GM04503 (cell line): ENCODE results near the gene RALGAPA1.
A peak's percentile ranks its signal among the peaks of the same experiment; 100 is the strongest.
"Not testable (repeated sequence)": the region's sequence is repeated elsewhere in the genome, so short reads cannot be mapped to it uniquely, and the experiment has no call there.

Experiments used
- DNase-seq: peaks from one replicate; pipeline ENCODE4 v3.0.0-alpha.2; 2012; ENCODE audit warnings: low read depth

RALGAPA1 gene

GRCh38 chr14:35761922-35762321 lies 47.2 kb downstream of the RALGAPA1 start:
- DNase-seq: no peak

GRCh38 chr14:35760143-35760542 lies 49.0 kb downstream of the RALGAPA1 start:
- DNase-seq: no peak

GRCh38 chr14:35758523-35759129 lies 50.5 kb downstream of the RALGAPA1 start:
- DNase-seq: no peak

GRCh38 chr14:35754671-35755070 lies 54.4 kb downstream of the RALGAPA1 start:
- no peak for DNase-seq

- DNase-seq: no peak
Observed at GRCh38 chr14:35752380-35752779, 56.7 kb downstream of the RALGAPA1 start.

- DNase-seq: no peak
Observed at GRCh38 chr14:35750202-35750904, 58.7 kb downstream of the RALGAPA1 start.

GRCh38 chr14:35747379-35747778 lies 61.7 kb downstream of the RALGAPA1 start:
- DNase-seq: no peak

- DNase-seq: no peak
Observed at GRCh38 chr14:35742442-35742841, 66.7 kb downstream of the RALGAPA1 start.

GRCh38 chr14:35742032-35742371 lies 67.1 kb downstream of the RALGAPA1 start:
- DNase-seq: no peak

GRCh38 chr14:35741345-35742031 lies 67.6 kb downstream of the RALGAPA1 start:
- DNase-seq: no peak

- DNase-seq: no peak
Observed at GRCh38 chr14:35740215-35740614, 68.9 kb downstream of the RALGAPA1 start.

- DNase-seq: not testable (repeated sequence)
Observed at GRCh38 chr14:35735163-35735562, 73.9 kb downstream of the RALGAPA1 start.

GRCh38 chr14:35733510-35733909 lies 75.6 kb downstream of the RALGAPA1 start:
- not testable (repeated sequence) for DNase-seq

GRCh38 chr14:35730871-35731270 lies 78.2 kb downstream of the RALGAPA1 start:
- DNase-seq: no peak

GRCh38 chr14:35727764-35728163 lies 81.3 kb downstream of the RALGAPA1 start:
- no peak for DNase-seq

GRCh38 chr14:35725930-35726329 lies 83.2 kb downstream of the RALGAPA1 start:
- no peak for DNase-seq

GRCh38 chr14:35715079-35715478 lies 94.0 kb downstream of the RALGAPA1 start:
- DNase-seq: no peak

GRCh38 chr14:35712466-35712865 lies 96.6 kb downstream of the RALGAPA1 start:
- DNase-seq: no peak

GRCh38 chr14:35708062-35708461 lies 101.0 kb downstream of the RALGAPA1 start:
- peak; percentile 2 for DNase-seq

- no peak for DNase-seq
Observed at GRCh38 chr14:35705636-35706035, 103.5 kb downstream of the RALGAPA1 start.

- DNase-seq: no peak
Observed at GRCh38 chr14:35704793-35705493, 104.2 kb downstream of the RALGAPA1 start.

GRCh38 chr14:35701531-35701930 lies 107.6 kb downstream of the RALGAPA1 start:
- DNase-seq: no peak
